GM12801 (cell line): ENCODE results near the gene FBXO48.

Source experiments
- TF ChIP-seq, protein P1 (sequence below): IDR thresholded peaks from one replicate; pipeline ENCODE4 v1.5.1; 2011; ENCODE audit warnings: control low read depth; ENCODE audit not compliant: insufficient read length; ENCODE audit errors: extremely low read depth

The FBXO48 gene

DNA sequence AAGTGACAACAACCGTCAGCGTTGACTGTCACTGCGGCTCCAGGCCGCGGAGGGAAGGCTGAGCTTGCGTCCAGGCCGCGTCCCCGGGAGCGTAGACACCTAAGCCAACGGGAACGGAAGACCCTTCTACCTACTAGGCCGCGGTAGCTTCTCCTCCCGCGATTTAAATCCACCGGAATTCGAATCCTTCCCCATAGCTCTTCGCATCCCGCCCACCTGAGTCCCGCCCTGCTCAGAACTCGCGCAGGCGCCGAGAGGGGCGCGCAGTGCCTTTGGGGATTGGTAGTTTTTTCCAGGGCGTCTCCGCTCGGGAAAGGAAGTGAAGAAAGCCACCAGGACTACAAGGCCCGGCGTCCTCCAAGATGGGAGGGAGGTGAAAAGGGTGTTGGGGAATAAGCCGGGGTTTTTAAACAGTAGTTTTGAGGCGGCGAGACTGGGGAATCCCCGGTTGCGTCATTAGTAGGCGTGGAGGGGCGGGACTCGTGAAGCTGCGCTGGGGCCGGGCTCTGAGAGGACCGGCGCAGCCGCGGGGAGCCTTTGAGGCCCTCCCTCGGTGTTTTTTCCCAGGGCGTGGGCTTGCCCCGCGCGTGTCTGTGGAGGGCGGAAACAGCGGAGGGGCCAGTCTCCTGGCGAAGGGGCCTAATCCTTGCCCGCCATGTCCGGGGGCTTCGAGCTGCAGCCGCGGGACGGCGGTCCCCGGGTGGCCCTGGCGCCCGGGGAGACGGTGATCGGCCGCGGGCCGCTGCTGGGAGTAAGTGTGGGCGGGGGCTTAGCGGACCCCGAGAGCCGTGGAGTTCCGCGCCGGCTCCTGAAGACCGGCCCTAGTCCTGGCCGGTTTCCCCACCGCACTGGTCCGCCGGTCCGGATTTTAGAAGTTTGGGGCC, at the start of gene FBXO48, which contains the start of gene APLF:
TSS of gene FBXO48 (minus strand) at position 218 of the 884 bp plus-strand sequence. CDS start 2,149 bp downstream, outside the sequence.
TSS of gene APLF (plus strand) at position 509 of the 884 bp plus-strand sequence. CDS start at position 656, 147 bp downstream.
- TF ChIP-seq, protein P1, sequence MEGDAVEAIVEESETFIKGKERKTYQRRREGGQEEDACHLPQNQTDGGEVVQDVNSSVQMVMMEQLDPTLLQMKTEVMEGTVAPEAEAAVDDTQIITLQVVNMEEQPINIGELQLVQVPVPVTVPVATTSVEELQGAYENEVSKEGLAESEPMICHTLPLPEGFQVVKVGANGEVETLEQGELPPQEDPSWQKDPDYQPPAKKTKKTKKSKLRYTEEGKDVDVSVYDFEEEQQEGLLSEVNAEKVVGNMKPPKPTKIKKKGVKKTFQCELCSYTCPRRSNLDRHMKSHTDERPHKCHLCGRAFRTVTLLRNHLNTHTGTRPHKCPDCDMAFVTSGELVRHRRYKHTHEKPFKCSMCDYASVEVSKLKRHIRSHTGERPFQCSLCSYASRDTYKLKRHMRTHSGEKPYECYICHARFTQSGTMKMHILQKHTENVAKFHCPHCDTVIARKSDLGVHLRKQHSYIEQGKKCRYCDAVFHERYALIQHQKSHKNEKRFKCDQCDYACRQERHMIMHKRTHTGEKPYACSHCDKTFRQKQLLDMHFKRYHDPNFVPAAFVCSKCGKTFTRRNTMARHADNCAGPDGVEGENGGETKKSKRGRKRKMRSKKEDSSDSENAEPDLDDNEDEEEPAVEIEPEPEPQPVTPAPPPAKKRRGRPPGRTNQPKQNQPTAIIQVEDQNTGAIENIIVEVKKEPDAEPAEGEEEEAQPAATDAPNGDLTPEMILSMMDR: no peak

DNA sequence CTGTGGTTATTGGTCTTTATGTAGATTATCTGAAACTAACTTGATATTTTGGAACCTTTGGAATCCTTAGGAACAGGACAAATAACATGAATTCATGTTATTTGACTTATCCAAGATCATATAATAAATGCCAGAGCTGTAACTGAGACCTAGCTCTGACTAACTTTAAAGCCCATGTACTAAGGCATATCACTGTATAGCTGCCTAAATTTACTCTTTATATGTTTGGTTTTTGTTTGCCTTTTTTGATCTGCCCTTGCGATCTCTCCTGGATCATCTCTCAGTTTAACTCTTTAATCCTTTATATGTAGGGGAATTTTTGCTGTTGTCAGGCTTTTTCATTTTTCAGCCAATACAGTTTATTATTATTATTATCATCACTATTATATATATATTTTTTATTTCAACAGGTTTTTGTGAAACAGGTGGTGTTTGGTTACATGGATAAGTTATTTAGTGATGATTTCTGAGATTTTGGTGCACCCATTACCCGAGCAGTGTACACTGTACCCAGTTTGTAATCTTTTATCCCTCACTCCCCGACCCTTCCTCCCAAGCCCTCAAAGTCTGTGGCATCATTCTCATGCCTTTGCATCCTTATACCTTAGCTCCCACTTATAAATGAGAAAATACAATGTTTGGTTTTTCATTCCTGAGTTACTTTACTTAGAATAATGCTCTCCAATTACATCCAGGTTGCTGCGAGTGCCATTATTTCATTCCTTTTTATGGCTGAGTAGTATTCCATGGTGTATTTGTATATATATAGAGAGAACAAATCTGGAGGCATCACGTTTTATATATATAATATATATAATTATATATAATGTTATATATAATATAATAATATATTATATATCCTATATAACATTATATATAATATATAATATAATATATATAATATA, 49.2 kb upstream of the FBXO48 start:
- TF ChIP-seq, protein P1: no peak

- TF ChIP-seq, protein P1: no peak
Observed at GRCh38 chr2:68514316-68514929, 47.3 kb upstream of the FBXO48 start.

DNA sequence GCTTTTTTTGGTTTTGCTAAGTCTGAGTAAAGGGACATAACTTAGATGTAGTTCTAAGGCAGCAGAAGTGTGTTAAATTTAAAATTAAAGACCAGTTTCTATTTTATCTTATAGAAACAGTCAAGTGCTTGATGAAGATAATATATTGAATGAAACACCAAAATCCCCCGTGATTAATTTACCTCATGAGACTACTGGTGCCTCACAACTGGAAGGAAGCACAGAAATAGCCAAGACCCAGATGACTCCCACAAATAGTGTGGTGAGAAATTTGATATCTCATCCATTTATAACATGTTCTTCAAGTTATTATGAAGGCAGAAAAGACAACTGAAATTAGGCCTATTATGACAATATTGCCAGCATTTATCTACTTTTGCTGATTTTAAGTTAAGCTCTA, 45.9 kb upstream of the FBXO48 start:
- TF ChIP-seq, protein P1: no peak

DNA sequence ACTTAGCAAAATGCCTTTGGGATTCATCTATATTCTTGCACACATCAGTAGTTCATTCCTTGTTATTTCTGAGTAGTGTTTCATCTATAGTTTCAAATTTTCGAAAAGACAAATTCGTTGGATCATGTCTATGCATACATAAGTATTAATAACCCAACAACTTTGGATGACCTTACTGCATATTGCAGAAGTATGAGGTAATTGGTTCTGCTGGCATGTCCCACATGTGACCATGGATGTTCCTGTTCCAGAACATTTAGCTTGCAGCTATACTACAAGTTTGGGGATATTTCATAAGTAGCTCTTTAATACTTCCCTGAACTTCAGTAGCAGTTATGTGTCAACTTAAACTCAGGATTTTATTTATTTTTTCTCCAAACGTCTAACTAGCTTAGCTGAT, 45.2 kb upstream of the FBXO48 start:
- TF ChIP-seq, protein P1: no peak

DNA sequence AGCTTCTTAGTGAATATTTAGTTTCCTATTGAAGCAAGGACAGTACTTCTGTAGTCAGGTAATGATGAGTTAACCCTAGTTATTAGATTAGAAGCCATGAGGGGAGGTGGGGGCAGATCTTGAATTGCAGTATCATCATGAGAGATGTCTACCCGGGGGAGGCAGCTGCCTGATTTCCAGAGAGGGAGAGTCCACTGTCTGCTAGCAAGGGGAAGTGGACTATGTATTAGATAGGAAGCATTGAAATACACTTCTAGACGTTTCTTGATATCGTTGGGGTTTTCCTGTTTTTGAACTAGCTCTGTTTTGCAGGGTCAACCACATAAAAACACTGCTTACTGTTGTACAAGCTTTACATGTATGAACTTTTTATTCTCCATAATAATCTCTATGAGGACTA, 39.1 kb upstream of the FBXO48 start:
- TF ChIP-seq, protein P1: no peak
